Lower leg skin (tissue), 3 donors: ENCODE results near the gene TSHZ2.

Source experiments
- CTCF ChIP-seq, 3 donors: fragments of 450-650 bp; IDR thresholded peaks; one replicate each; pipeline ENCODE4 v1.5.1; 2016; ENCODE audit warnings: antibody characterized with exemption in 3 of 3, mild to moderate bottlenecking in 3 of 3, moderate library complexity in 2 of 3
- POLR2A ChIP-seq, 2 donors: fragments of 450-650 bp; IDR thresholded peaks; one replicate each; pipeline ENCODE4 v1.6.1; 2016 to 2017; ENCODE audit warnings: antibody characterized with exemption in 2 of 2, mild to moderate bottlenecking in 1 of 2, moderate library complexity in 1 of 2

GRCh38 chr20:53454675-53455276 lies 482.6 kb downstream of the TSHZ2 start:
- no peak for TF ChIP-seq CTCF (IDR thresholded peaks at IDR 0.05)
- no peak for TF ChIP-seq POLR2A (IDR thresholded peaks at IDR 0.05)
